HCT116 (cell line): Measurements from ENCODE around the gene WAC.
"Not testable (repeated sequence)": the region's sequence is repeated elsewhere in the genome, so short reads cannot be mapped to it uniquely, and the experiment has no call there.

Experiments
- EZH2 ChIP-seq: fragments of 200-600 bp; sonication (generic); IDR thresholded peaks from 2 replicates; pipeline ENCODE4 v1.6.1; 2017; ENCODE audit warnings: antibody characterized with exemption, mixed run types
- EZH2phosphoT487 ChIP-seq: fragments of 200-600 bp; IDR thresholded peaks from 2 replicates; pipeline ENCODE4 v1.6.1; 2018; ENCODE audit warnings: antibody characterized with exemption, borderline replicate concordance
- POLR2A ChIP-seq: IDR thresholded peaks from 2 replicates; pipeline ENCODE4 v1.7.0; 2011; ENCODE audit warnings: borderline replicate concordance; ENCODE audit not compliant: insufficient read depth, insufficient read length; ENCODE audit errors: extremely low read depth
- POLR2AphosphoS5 ChIP-seq: IDR thresholded peaks from 2 replicates; pipeline ENCODE4 v1.6.1; 2011; ENCODE audit warnings: mild to moderate bottlenecking, low read depth, low read length, moderate library complexity
- SIN3A ChIP-seq: IDR thresholded peaks from 2 replicates; pipeline ENCODE4 v1.6.1; 2012; ENCODE audit warnings: low read depth
- ZNF274 ChIP-seq: fragments of 200-500 bp; sonication (Bioruptor generic); IDR thresholded peaks from 2 replicates; pipeline ENCODE4 v1.6.1; 2014; ENCODE audit warnings: mild to moderate bottlenecking, low read depth, low read length, inconsistent platforms
- TF ChIP-seq, protein P1 (sequence below), 3 experiments: fragments of 200-600 bp in 1 of 3; sonication (generic) in 1 of 3; IDR thresholded peaks in 2 of 3; conservative IDR thresholded peaks in 1 of 3; 2 replicates each; pipeline ENCODE4 v1.5.1; 2012 to 2017; ENCODE audit warnings: low read depth in 2 of 3, low read length in 2 of 3, antibody characterized with exemption in 1 of 3, borderline replicate concordance in 1 of 3, control low read depth in 1 of 3, mild to moderate bottlenecking in 1 of 3, mixed read lengths in 1 of 3, mixed run types in 1 of 3, moderate library complexity in 1 of 3; ENCODE audit not compliant: insufficient read depth in 1 of 3

DNA sequence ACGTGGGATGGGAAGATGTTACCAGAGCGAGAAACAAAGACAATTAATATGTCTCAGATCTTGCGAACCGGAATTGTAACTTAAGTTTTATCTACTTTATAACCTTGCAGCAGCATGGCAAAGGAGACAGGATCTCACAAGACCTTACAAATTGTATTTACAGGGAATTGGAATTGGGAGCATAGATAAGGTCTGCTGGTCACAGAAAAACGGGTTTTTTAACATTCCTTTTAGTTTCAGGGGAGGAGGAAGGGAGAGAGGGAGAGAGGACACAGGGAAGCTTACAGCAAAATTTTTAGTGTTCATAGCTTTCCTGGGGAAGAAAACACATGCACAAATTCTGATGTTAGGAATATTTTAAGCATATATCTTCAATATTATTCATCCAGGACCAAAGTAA, 32.7 kb upstream of the WAC start:
- TF ChIP-seq POLR2AphosphoS5, POLR2A, EZH2, ZNF274, EZH2phosphoT487, SIN3A: not testable (repeated sequence)
- TF ChIP-seq, protein P1, sequence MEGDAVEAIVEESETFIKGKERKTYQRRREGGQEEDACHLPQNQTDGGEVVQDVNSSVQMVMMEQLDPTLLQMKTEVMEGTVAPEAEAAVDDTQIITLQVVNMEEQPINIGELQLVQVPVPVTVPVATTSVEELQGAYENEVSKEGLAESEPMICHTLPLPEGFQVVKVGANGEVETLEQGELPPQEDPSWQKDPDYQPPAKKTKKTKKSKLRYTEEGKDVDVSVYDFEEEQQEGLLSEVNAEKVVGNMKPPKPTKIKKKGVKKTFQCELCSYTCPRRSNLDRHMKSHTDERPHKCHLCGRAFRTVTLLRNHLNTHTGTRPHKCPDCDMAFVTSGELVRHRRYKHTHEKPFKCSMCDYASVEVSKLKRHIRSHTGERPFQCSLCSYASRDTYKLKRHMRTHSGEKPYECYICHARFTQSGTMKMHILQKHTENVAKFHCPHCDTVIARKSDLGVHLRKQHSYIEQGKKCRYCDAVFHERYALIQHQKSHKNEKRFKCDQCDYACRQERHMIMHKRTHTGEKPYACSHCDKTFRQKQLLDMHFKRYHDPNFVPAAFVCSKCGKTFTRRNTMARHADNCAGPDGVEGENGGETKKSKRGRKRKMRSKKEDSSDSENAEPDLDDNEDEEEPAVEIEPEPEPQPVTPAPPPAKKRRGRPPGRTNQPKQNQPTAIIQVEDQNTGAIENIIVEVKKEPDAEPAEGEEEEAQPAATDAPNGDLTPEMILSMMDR (IDR thresholded peaks at IDR 0.05 in 2 of 3, conservative IDR thresholded peaks at IDR 0.05 in 1 of 3; ENCODE audit: borderline replicate concordance in 1 of 3, insufficient read depth in 1 of 3, low read depth in 2 of 3, low read length in 2 of 3), result not testable (repeated sequence)
